Hepatocyte (in vitro differentiated cells): ENCODE measurements around the gene MAGEF1. TPM values are rescaled to one million over a fixed set of nuclear protein-coding genes. Genes with fewer than 3 reads are reported as not detected.
A peak's percentile ranks its signal among the peaks of the same experiment; 100 is the strongest.

Experiments used
- DNase-seq: peaks from one replicate; pipeline ENCODE4 v3.0.0-alpha.2; 2016; ENCODE audit warnings: low spot score
- H2AFZ ChIP-seq: fragments of 200-600 bp; sonication (generic); 2 replicates; pipeline ENCODE4 v1.6.0; 2016; ENCODE audit warnings: antibody characterized with exemption, mild to moderate bottlenecking
- H3K27ac ChIP-seq: fragments of 200-600 bp; sonication (generic); 2 replicates; pipeline ENCODE4 v1.5.1; 2016; ENCODE audit warnings: mild to moderate bottlenecking
- H3K27me3 ChIP-seq: fragments of 200-600 bp; sonication (generic); 2 replicates; pipeline ENCODE4 v1.6.1; 2016
- H3K36me3 ChIP-seq: fragments of 200-600 bp; sonication (generic); replicated peaks from 2 replicates; pipeline ENCODE4 v1.5.1; 2016; ENCODE audit warnings: low read depth; ENCODE audit not compliant: insufficient read depth
- H3K4me1 ChIP-seq: fragments of 200-600 bp; sonication (generic); 2 replicates; pipeline ENCODE4 v1.5.1; 2016; ENCODE audit warnings: mild to moderate bottlenecking, moderate library complexity; ENCODE audit not compliant: insufficient read depth
- H3K4me2 ChIP-seq: fragments of 200-600 bp; sonication (generic); 2 replicates; pipeline ENCODE4 v1.6.0; 2016
- H3K4me3 ChIP-seq: fragments of 200-600 bp; sonication (generic); 2 replicates; pipeline ENCODE4 v1.5.1; 2016; ENCODE audit warnings: mild to moderate bottlenecking
- H3K79me2 ChIP-seq: fragments of 200-600 bp; sonication (generic); 2 replicates; pipeline ENCODE4 v1.6.0; 2017; ENCODE audit warnings: mild to moderate bottlenecking
- H3K9me2 ChIP-seq: fragments of 200-600 bp; sonication (generic); replicated peaks from 2 replicates; pipeline ENCODE4 v1.6.0; 2017; ENCODE audit warnings: mild to moderate bottlenecking; ENCODE audit not compliant: insufficient read depth
- H3K9me3 ChIP-seq: fragments of 200-600 bp; sonication (generic); 2 replicates; pipeline ENCODE4 v1.5.1; 2016; ENCODE audit warnings: low read depth, mild to moderate bottlenecking
- H4K20me1 ChIP-seq: fragments of 200-600 bp; sonication (generic); 2 replicates; pipeline ENCODE4 v1.6.0; 2016; ENCODE audit warnings: mild to moderate bottlenecking; ENCODE audit not compliant: insufficient read depth, poor library complexity, severe bottlenecking
- EZH2 ChIP-seq: fragments of 200-600 bp; sonication (generic); IDR thresholded peaks from 2 replicates; pipeline ENCODE4 v1.6.1; 2016; ENCODE audit warnings: antibody characterized with exemption, mild to moderate bottlenecking, borderline replicate concordance
- EZH2phosphoT487 ChIP-seq: fragments of 200-600 bp; sonication (generic); IDR thresholded peaks from one replicate; pipeline ENCODE4 v1.6.1; 2018; ENCODE audit warnings: antibody characterized with exemption, mild to moderate bottlenecking, low read depth, moderate library complexity; ENCODE audit not compliant: unreplicated experiment, severe bottlenecking
- WGBS: methylation state at CpG from one replicate; pipeline ENCODE4 v1.1.6; 2016; ENCODE audit warnings: low lambda C conversion rate; ENCODE audit errors: missing lambda C conversion rate; 5-methylcytosine and 5-hydroxymethylcytosine counted together
- polyA plus RNA-seq: library from polyadenylated mRNA; unstranded; fragments of >200 nt; fragmentation: Nextera tagmentation; extraction: Ambion mirVana; gene quantifications from 2 replicates; pipeline ENCODE4 v1.2.1, GENCODE V29; 2016
- total RNA-seq: library from RNA; depleted of rRNA; stranded (reverse); fragments of >200 nt; gene quantifications from 2 replicates; pipeline ENCODE4 v1.2.3, GENCODE V29; 2014
- TF ChIP-seq, protein P1 (sequence below): fragments of 200-600 bp; sonication (generic); IDR thresholded peaks from 2 replicates; pipeline ENCODE4 v1.5.1; 2016; ENCODE audit warnings: antibody characterized with exemption, mild to moderate bottlenecking; ENCODE audit not compliant: poor library complexity

MAGEF1 gene
- total and polyA plus RNA-seq, 2 experiments from 2014 or later: 57.6 to 74.4 TPM

DNA sequence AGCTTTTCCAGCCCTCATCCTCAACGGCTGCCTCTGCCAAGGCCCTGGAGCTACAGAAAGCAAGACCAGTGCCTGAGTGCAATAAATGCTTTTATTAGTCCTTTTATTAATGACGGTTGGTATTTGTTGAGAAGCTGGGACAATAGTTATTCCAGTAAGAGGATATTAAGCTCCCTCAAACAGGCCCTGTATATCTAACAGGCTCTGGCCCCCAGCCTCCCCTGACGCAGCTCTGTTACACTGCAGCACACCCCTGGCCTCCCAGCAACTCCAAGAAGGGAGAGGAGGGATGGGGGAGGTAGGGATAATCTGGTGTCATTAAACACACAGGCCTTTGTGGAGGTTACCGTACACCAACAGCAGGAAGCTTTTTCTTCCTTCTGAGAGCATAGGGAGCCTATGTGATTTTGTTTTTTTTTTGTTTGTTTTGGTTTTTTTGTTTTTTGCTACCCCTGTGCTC, 30.8 kb upstream of the MAGEF1 start:
- H4K20me1 ChIP-seq: no peaks in the 10 kb centered on the region
- peak; percentile 70 for DNase-seq
- no peaks in the 10 kb centered on the region for H3K79me2 ChIP-seq
- no peaks in the 10 kb centered on the region for H3K27me3 ChIP-seq
- H3K27ac ChIP-seq: peak overlapping the region; percentile 82
- WGBS: 26% methylated on average over 4 of the region's 4 CpGs
- TF ChIP-seq, protein P1, sequence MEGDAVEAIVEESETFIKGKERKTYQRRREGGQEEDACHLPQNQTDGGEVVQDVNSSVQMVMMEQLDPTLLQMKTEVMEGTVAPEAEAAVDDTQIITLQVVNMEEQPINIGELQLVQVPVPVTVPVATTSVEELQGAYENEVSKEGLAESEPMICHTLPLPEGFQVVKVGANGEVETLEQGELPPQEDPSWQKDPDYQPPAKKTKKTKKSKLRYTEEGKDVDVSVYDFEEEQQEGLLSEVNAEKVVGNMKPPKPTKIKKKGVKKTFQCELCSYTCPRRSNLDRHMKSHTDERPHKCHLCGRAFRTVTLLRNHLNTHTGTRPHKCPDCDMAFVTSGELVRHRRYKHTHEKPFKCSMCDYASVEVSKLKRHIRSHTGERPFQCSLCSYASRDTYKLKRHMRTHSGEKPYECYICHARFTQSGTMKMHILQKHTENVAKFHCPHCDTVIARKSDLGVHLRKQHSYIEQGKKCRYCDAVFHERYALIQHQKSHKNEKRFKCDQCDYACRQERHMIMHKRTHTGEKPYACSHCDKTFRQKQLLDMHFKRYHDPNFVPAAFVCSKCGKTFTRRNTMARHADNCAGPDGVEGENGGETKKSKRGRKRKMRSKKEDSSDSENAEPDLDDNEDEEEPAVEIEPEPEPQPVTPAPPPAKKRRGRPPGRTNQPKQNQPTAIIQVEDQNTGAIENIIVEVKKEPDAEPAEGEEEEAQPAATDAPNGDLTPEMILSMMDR: no peak
- TF ChIP-seq EZH2: no peak
- TF ChIP-seq EZH2phosphoT487: no peak
- H3K36me3 ChIP-seq: no peaks in the 10 kb centered on the region
- no peaks in the 10 kb centered on the region for H3K9me2 ChIP-seq
- H3K4me3 ChIP-seq: no peak overlapping the region
- H3K4me2 ChIP-seq: no peak overlapping the region
- H3K4me1 ChIP-seq: peaks cover 22% of the 10 kb centered on the region
- H2AFZ ChIP-seq: no peak overlapping the region
- no peaks in the 10 kb centered on the region for H3K9me3 ChIP-seq

DNA sequence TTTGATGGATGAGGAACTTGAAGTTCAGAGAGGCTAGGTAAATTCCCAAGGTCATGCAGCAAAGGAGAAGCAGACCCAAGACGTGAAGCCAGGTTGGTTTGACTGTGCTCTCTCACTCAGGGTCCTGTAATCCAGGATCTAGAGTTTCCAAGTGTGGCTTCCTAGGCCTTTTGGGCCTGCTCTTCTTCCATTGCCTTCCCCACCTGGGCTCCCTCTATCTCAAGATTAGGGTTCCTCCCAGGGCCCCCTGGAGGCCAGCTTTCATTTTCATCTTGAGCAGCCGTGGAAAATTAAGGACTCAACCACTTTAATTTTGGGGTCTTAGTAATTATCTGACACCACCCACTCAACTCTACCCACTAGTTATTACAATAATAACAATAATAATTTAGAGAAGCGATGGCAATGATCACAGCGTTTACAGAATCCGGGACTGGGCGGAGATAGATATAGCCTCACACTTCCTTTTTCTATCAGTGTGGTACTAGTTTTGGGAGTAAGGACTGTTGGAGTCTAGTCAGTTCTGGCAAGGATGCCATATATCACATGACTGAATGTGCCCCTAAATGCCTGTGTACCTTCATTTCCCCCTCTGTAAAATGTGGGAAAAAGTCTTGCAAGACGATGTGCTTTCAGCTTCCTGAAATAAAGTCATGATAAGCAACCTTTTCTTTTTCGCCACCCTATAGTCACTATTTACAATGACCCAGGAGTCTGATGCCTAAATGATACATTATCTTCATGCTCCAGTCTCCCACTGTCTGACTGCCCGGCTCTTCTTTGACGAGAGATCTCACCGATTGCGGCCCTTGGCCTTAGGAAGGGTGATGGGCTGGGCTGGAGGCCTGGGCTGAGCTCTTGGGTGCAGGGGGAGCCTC, 30.2 kb upstream of the MAGEF1 start:
- Histone ChIP-seq H4K20me1 (no peaks in the 10 kb centered on the region), H3K79me2 (no peaks in the 10 kb centered on the region), H3K27ac (peak overlapping the region; percentile 82), H3K36me3 (no peaks in the 10 kb centered on the region), H3K9me2 (no peaks in the 10 kb centered on the region), H3K9me3 (no peaks in the 10 kb centered on the region), H3K4me2 (no peak overlapping the region), H3K4me3 (no peak overlapping the region), H2AFZ (no peak overlapping the region), H3K4me1 (peaks cover 26% of the 10 kb centered on the region), H3K27me3 (no peaks in the 10 kb centered on the region)
- 69% methylated on average over 12 of the region's 12 CpGs for WGBS
- no peak for TF ChIP-seq EZH2
- TF ChIP-seq EZH2phosphoT487: no peak
- TF ChIP-seq, protein P1: no peak
- no peak for DNase-seq

DNA sequence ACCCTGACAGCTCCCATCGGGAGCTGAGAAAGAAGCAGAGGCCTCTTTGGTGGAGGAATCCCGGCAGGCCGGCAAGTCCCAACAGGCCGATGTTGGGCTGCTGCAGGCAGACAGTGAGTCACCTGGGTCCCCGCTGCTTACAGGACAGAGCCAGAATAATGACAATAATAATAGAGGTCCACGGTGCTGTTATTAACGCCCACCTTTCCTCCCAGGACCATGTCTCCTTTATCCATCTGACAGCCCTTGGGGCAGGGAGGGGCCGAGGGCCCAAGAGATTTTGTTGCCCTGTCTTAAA, 29.3 kb upstream of the MAGEF1 start:
- no peak overlapping the region for H3K4me3 ChIP-seq
- H2AFZ ChIP-seq: no peak overlapping the region
- H3K79me2 ChIP-seq: no peaks in the 10 kb centered on the region
- H3K27me3 ChIP-seq: no peaks in the 10 kb centered on the region
- H3K4me2 ChIP-seq: no peak overlapping the region
- WGBS: 84% methylated on average over 8 of the region's 8 CpGs
- DNase-seq: no peak
- H3K4me1 ChIP-seq: peaks cover 26% of the 10 kb centered on the region
- H3K36me3 ChIP-seq: no peaks in the 10 kb centered on the region
- TF ChIP-seq EZH2 (no peak), EZH2phosphoT487 (no peak)
- TF ChIP-seq, protein P1: no peak
- no peak overlapping the region for H3K27ac ChIP-seq
- H3K9me2 ChIP-seq: no peaks in the 10 kb centered on the region
- no peaks in the 10 kb centered on the region for H4K20me1 ChIP-seq
- H3K9me3 ChIP-seq: no peaks in the 10 kb centered on the region
